ENCODE results near the gene TTL.

Gene TTL

GRCh38 chr2:112584891-112585250, 102.9 kb downstream of the TTL start:
- no peak for DNase-seq

GRCh38 chr2:112585400-112585799, 103.4 kb downstream of the TTL start:
- no peak for DNase-seq

DNA sequence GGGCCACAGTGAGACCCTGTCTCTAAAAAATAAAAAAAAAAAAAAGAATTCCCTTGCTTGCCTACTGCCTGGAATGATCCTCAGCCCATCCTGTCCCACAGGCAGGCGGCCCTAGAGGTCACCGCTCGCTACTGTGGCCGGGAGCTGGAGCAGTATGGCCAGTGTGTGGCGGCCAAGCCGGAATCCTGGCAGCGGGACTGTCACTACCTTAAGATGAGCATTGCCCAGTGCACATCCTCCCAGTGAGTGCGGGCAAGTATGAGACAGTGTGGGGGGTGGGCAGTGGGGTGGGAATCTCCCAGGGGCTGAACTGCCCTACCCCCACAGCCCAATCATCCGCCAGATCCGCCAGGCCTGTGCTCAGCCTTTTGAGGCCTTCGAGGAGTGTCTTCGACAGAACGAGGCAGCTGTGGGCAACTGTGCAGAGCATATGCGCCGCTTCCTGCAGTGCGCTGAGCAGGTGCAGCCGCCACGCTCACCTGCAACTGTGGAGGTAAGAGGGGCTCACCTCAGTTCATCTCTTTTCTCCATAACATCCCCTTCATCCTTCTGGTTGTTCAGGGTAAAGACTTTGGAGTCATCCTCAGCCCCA, 104.0 kb downstream of the TTL start:
- no peak for DNase-seq

DNA sequence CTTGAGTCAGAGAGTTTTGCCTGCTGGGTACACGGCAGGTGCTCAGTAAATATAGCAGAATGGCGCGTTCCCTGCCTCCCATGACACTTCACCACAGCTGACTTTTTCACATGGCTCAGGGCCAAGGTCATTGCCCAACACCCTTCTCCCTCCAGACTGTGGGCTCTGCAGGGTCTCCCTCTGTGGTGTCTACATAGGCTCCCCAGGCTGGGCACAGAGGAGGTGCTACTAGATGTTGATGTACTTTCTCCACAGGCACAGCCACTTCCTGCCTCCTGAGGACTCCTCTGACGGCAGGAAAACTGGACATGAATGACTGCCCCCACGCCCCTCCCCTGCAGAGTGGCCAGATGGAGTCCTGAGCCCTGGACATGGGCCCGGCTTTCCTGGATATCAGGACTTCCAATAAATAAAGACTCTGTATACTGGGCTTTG, 106.7 kb downstream of the TTL start:
- DNase-seq: no peak
